WTC11 (cell line): ENCODE data around the gene R3HDM1. TPM values are rescaled to one million over a fixed set of nuclear protein-coding genes. Genes with fewer than 3 reads are reported as not detected.

Experiments
- ATAC-seq: fragments of 200-7000 bp; cut with Tn5 transposase; 2 replicates; pipeline ENCODE4 v1.10.0; 2021; ENCODE audit warnings: mild to moderate bottlenecking, moderate library complexity
- CTCF ChIA-PET: fragments of 300-600 bp; sonication (Branson Sonifier 250); formaldehyde crosslinking; loops from one replicate; lab custom pipeline; 2021; ENCODE audit warnings: antibody characterized with exemption; lab: Charles Lee
- POLR2A ChIA-PET: fragments of 350-600 bp; sonication (Branson Sonifier 250); formaldehyde crosslinking; loops from one replicate; lab custom pipeline; 2021; ENCODE audit warnings: antibody characterized with exemption; lab: Charles Lee
- DNase-seq: peaks from one replicate; pipeline ENCODE4 v3.0.0; 2021; ENCODE audit warnings: low spot score
- H3K27ac Mint-ChIP-seq: 2 replicates; pipeline ENCODE4 v1.8.0; 2021; ENCODE audit warnings: mixed read lengths
- H3K27me3 Mint-ChIP-seq: 2 replicates; pipeline ENCODE4 v1.8.0; 2021; ENCODE audit warnings: low read depth, mild to moderate bottlenecking, moderate library complexity, mixed read lengths
- H3K36me3 Mint-ChIP-seq: 2 replicates; pipeline ENCODE4 v1.8.0; 2021; ENCODE audit warnings: mixed read lengths
- H3K4me1 Mint-ChIP-seq: 2 replicates; pipeline ENCODE4 v1.8.0; 2022; ENCODE audit warnings: mixed read lengths
- H3K4me3 Mint-ChIP-seq: 2 replicates; pipeline ENCODE4 v1.8.0; 2021; ENCODE audit warnings: mild to moderate bottlenecking, moderate library complexity, mixed read lengths
- H3K9me3 Mint-ChIP-seq: 2 replicates; pipeline ENCODE4 v1.8.0; 2021; ENCODE audit warnings: mixed read lengths
- ATF1 ChIP-seq: sonication (generic); formaldehyde crosslinking; IDR thresholded peaks from 2 replicates; pipeline ENCODE4 v1.8.1; 2023; ENCODE audit warnings: mild to moderate bottlenecking, moderate library complexity, missing genetic modification reagents
- ATF2 ChIP-seq: sonication (generic); formaldehyde crosslinking; IDR thresholded peaks from 2 replicates; pipeline ENCODE4 v1.8.1; 2022; ENCODE audit warnings: low read depth, missing genetic modification reagents, borderline replicate concordance
- CBFB ChIP-seq: sonication (generic); formaldehyde crosslinking; IDR thresholded peaks from 2 replicates; pipeline ENCODE4 v1.8.1; 2022; ENCODE audit warnings: mild to moderate bottlenecking, low read depth, missing genetic modification reagents
- ELF4 ChIP-seq: sonication (generic); formaldehyde crosslinking; IDR thresholded peaks from 2 replicates; pipeline ENCODE4 v1.8.1; 2022; ENCODE audit warnings: low read depth, mild to moderate bottlenecking, moderate library complexity, missing genetic modification reagents
- EMX1 ChIP-seq: fragments of 250-450 bp; sonication (Bioruptor Pico); IDR thresholded peaks from 2 replicates; pipeline ENCODE4 v1.8.0; 2021; ENCODE audit warnings: mild to moderate bottlenecking
- FOXP1 ChIP-seq: sonication (generic); formaldehyde crosslinking; IDR thresholded peaks from 2 replicates; pipeline ENCODE4 v1.8.0; 2022; ENCODE audit warnings: missing genetic modification reagents, mild to moderate bottlenecking, moderate library complexity, borderline replicate concordance
- GABPB1 ChIP-seq: sonication (generic); formaldehyde crosslinking; IDR thresholded peaks from 2 replicates; pipeline ENCODE4 v1.8.1; 2023; ENCODE audit warnings: mild to moderate bottlenecking, missing genetic modification reagents
- JUN ChIP-seq: sonication (generic); formaldehyde crosslinking; IDR thresholded peaks from 2 replicates; pipeline ENCODE4 v1.8.0; 2023; ENCODE audit warnings: mild to moderate bottlenecking, missing genetic modification reagents
- MYBL2 ChIP-seq: sonication (generic); formaldehyde crosslinking; IDR thresholded peaks from 2 replicates; pipeline ENCODE4 v1.8.1; 2023; ENCODE audit warnings: mild to moderate bottlenecking, moderate library complexity, missing genetic modification reagents
- NR3C1 ChIP-seq: sonication (generic); formaldehyde crosslinking; conservative IDR thresholded peaks from 2 replicates; pipeline ENCODE4 v1.8.1; 2023; ENCODE audit warnings: low read depth, mild to moderate bottlenecking, missing genetic modification reagents
- OVOL2 ChIP-seq: fragments of 250-450 bp; sonication (Bioruptor Pico); IDR thresholded peaks from 2 replicates; pipeline ENCODE4 v1.9.0; 2021; ENCODE audit warnings: mild to moderate bottlenecking, borderline replicate concordance
- PREB ChIP-seq: sonication (generic); formaldehyde crosslinking; IDR thresholded peaks from 2 replicates; pipeline ENCODE4 v1.8.1; 2022; ENCODE audit warnings: mild to moderate bottlenecking, missing genetic modification reagents, moderate library complexity, borderline replicate concordance
- RORB ChIP-seq: fragments of 250-450 bp; sonication (Bioruptor Pico); IDR thresholded peaks from 2 replicates; pipeline ENCODE4 v1.9.0; 2021; ENCODE audit warnings: mild to moderate bottlenecking
- SMAD4 ChIP-seq: sonication (generic); formaldehyde crosslinking; IDR thresholded peaks from 2 replicates; pipeline ENCODE4 v1.8.0; 2022; ENCODE audit warnings: mild to moderate bottlenecking, missing genetic modification reagents
- TEAD1 ChIP-seq: sonication (generic); formaldehyde crosslinking; IDR thresholded peaks from 2 replicates; pipeline ENCODE4 v1.8.0; 2022; ENCODE audit warnings: mild to moderate bottlenecking, missing genetic modification reagents
- TEAD4 ChIP-seq: sonication (generic); formaldehyde crosslinking; IDR thresholded peaks from 2 replicates; pipeline ENCODE4 v1.8.0; 2022; ENCODE audit warnings: mild to moderate bottlenecking, missing genetic modification reagents
- TP53 ChIP-seq: sonication (generic); formaldehyde crosslinking; IDR thresholded peaks from 2 replicates; pipeline ENCODE4 v1.8.1; 2023; ENCODE audit warnings: mild to moderate bottlenecking, missing genetic modification reagents
- USF2 ChIP-seq: sonication (generic); formaldehyde crosslinking; IDR thresholded peaks from 2 replicates; pipeline ENCODE4 v1.8.1; 2023; ENCODE audit warnings: mild to moderate bottlenecking, missing genetic modification reagents, moderate library complexity
- ZNF121 ChIP-seq: sonication (generic); formaldehyde crosslinking; IDR thresholded peaks from 2 replicates; pipeline ENCODE4 v1.8.0; 2023; ENCODE audit warnings: missing genetic modification reagents
- ZNF219 ChIP-seq: sonication (generic); formaldehyde crosslinking; IDR thresholded peaks from 2 replicates; pipeline ENCODE4 v1.8.0; 2023; ENCODE audit warnings: missing genetic modification reagents, mild to moderate bottlenecking, borderline replicate concordance
- ZNF281 ChIP-seq: sonication (generic); formaldehyde crosslinking; IDR thresholded peaks from 2 replicates; pipeline ENCODE4 v1.8.0; 2023; ENCODE audit warnings: mild to moderate bottlenecking, missing genetic modification reagents
- ZNF423 ChIP-seq: fragments of 250-450 bp; sonication (Bioruptor Pico); IDR thresholded peaks from 2 replicates; pipeline ENCODE4 v2.1.2; 2022; ENCODE audit warnings: mild to moderate bottlenecking, moderate library complexity
- total RNA-seq: library from RNA; stranded (reverse); gene quantifications from 3 replicates; pipeline ENCODE4 v1.2.3, GENCODE V29; 2021

Gene R3HDM1
- total RNA-seq, 1 experiment from 2014 or later, result 58.4 TPM

GRCh38 chr2:135600915-135601314, 69.6 kb downstream of the R3HDM1 start:
- no peaks in the 10 kb centered on the region for H3K27me3 Mint-ChIP-seq
- CTCF ChIA-PET, result interaction anchor here (0.6 to 1.6 kb wide), 5 partner anchors 15 to 612 kb away, joined by 3 to 5 read pairs (median 3); no protein-coding TSS in a partner anchor
- POLR2A ChIA-PET, result no interaction called here

GRCh38 chr2:135603543-135603942, 72.3 kb downstream of the R3HDM1 start:
- no peaks in the 10 kb centered on the region for H3K27me3 Mint-ChIP-seq
- CTCF ChIA-PET, result no interaction called here
- H3K4me3 Mint-ChIP-seq, result no peak overlapping the region
- peaks cover 27% of the 10 kb centered on the region for H3K36me3 Mint-ChIP-seq
- no peak for DNase-seq
- no peak for TF ChIP-seq EMX1 (CRISPR knock-in tag)
- no peak for ATAC-seq
- POLR2A ChIA-PET, result no interaction called here
- H3K27ac Mint-ChIP-seq, result no peak overlapping the region
- no peaks in the 10 kb centered on the region for H3K4me1 Mint-ChIP-seq
- H3K9me3 Mint-ChIP-seq, result no peaks in the 10 kb centered on the region

More at GRCh38 chr2:135600915-135601314, 69.6 kb downstream of the R3HDM1 start:
- Mint-ChIP-seq H3K4me3 (no peak overlapping the region), H3K27ac (no peak overlapping the region; the same call in 1 of the 2 replicates), H3K36me3 (peaks cover 16% of the 10 kb centered on the region), H3K9me3 (no peaks in the 10 kb centered on the region), H3K4me1 (peaks cover 15% of the 10 kb centered on the region)
- TF ChIP-seq FOXP1 (CRISPR knock-in tag), result no peak
- no peak for TF ChIP-seq RORB (CRISPR knock-in tag)
- no peak for DNase-seq
- ATAC-seq, result no peak

- Mint-ChIP-seq H3K4me1 (no peaks in the 10 kb centered on the region), H3K36me3 (peaks cover 31% of the 10 kb centered on the region), H3K27me3 (no peaks in the 10 kb centered on the region), H3K27ac (no peak overlapping the region), H3K9me3 (no peaks in the 10 kb centered on the region), H3K4me3 (no peak overlapping the region)
- ATAC-seq (no peak), DNase-seq (no peak)
- ChIA-PET POLR2A (no interaction called here), CTCF (no interaction called here)
- TF ChIP-seq EMX1 (CRISPR knock-in tag) (no peak), ELF4 (CRISPR knock-in tag) (no peak), ZNF219 (CRISPR knock-in tag) (no peak)
These were observed 76.3 kb downstream of the R3HDM1 start for GRCh38 chr2:135607561-135607960.

- TF ChIP-seq MYBL2 (CRISPR knock-in tag) (no peak), ATF1 (CRISPR knock-in tag) (no peak), TEAD1 (no peak), ZNF423 (CRISPR knock-in tag) (no peak), OVOL2 (CRISPR knock-in tag) (no peak), JUN (CRISPR knock-in tag) (no peak), SMAD4 (CRISPR knock-in tag) (no peak)
- TF ChIP-seq, all 79 proteins: peak for 0
- CTCF ChIA-PET, result no interaction called here
- POLR2A ChIA-PET, result no interaction called here
- H3K4me3 Mint-ChIP-seq, result no peak overlapping the region
- ATAC-seq, result no peak
- H3K27me3 Mint-ChIP-seq, result no peaks in the 10 kb centered on the region
- no peak for DNase-seq
- no peak overlapping the region for H3K27ac Mint-ChIP-seq
- no peaks in the 10 kb centered on the region for H3K4me1 Mint-ChIP-seq
- H3K36me3 Mint-ChIP-seq, result peaks cover 12% of the 10 kb centered on the region
- peaks cover 4% of the 10 kb centered on the region; the same call in 1 of the 2 replicates for H3K9me3 Mint-ChIP-seq
These were observed 81.0 kb downstream of the R3HDM1 start for GRCh38 chr2:135612319-135612718.

- DNase-seq (no peak), ATAC-seq (no peak)
- peaks cover 4% of the 10 kb centered on the region; the same call in 1 of the 2 replicates for H3K9me3 Mint-ChIP-seq
- H3K27ac Mint-ChIP-seq, result no peak overlapping the region
- CTCF ChIA-PET, result interaction anchor here (0.5 kb wide), 1 partner anchor 111 kb away, joined by 7 read pairs; no protein-coding TSS in a partner anchor
- no peaks in the 10 kb centered on the region for H3K27me3 Mint-ChIP-seq
- peaks cover 6% of the 10 kb centered on the region; the same call in 1 of the 2 replicates for H3K36me3 Mint-ChIP-seq
- H3K4me1 Mint-ChIP-seq, result no peaks in the 10 kb centered on the region
- POLR2A ChIA-PET, result no interaction called here
- no peak overlapping the region for H3K4me3 Mint-ChIP-seq
- TF ChIP-seq ATF2 (CRISPR knock-in tag) (no peak), TP53 (CRISPR knock-in tag) (no peak), GABPB1 (no peak), USF2 (CRISPR knock-in tag) (no peak), ZNF219 (CRISPR knock-in tag) (no peak), MYBL2 (CRISPR knock-in tag) (no peak), ZNF281 (no peak), ZNF121 (no peak), TEAD4 (no peak), NR3C1 (CRISPR knock-in tag) (no peak), CBFB (CRISPR knock-in tag) (no peak), PREB (CRISPR knock-in tag) (no peak)
These were observed 84.1 kb downstream of the R3HDM1 start for GRCh38 chr2:135615404-135615803.
